GM13977 (cell line): ENCODE results near the gene RPAIN.
"Not testable (repeated sequence)": the region's sequence is repeated elsewhere in the genome, so short reads cannot be mapped to it uniquely, and the experiment has no call there.

ENCODE experiments used
- DNase-seq: peaks from one replicate; pipeline ENCODE4 v3.0.0; 2012; ENCODE audit warnings: low spot score
- in situ Hi-C: fragments of 300-500 bp; cut with MboI; formaldehyde crosslinking; loops from one replicate; pipeline ENCODE4 v1.12.0; 2022; ENCODE audit warnings: low sequenced_read_pairs, low pct_unique_long_range_greater_than_20kb, mixed read lengths, inconsistent platforms; ENCODE audit not compliant: unreplicated experiment
- TF ChIP-seq, protein P1 (sequence below): IDR thresholded peaks from 2 replicates; pipeline ENCODE4 v1.5.1; 2012; ENCODE audit warnings: mild to moderate bottlenecking, control low read depth; ENCODE audit not compliant: insufficient read depth; ENCODE audit errors: extremely low read depth, missing control alignments

Gene RPAIN

DNA sequence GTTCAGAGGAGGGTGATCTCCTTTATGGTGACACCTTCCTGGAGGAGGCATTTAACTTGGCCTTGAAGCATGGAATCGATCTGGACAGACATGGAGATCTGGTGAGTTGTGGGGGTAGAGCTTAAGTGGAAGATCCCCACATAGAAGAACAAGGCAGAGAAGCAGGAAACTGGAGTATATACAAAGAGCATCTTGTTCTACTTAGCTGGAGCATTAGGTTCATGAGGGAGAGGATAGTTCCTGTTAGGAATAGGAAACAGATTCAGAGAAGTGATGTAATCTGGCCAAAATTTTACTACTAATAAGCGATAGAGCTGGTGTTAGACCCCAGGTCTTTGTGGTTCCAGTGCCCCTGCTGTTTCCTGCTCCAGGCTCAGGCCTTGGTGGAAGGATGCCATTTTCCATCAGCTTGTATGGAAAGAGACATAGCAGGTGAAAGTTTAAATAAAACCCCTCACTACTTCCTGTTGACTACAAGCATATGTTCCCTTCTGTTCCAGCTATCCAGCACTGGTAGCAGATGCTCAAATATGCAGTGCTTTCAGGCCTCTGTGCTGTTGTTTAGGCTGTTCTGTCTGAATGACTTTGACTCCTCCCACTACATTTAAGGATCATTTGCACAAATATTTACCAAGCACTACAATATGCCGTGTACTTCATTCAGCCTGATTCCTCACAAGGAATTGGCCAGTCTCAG is 9.4 kb downstream of the RPAIN start:
- no peak for DNase-seq
- TF ChIP-seq, protein P1, sequence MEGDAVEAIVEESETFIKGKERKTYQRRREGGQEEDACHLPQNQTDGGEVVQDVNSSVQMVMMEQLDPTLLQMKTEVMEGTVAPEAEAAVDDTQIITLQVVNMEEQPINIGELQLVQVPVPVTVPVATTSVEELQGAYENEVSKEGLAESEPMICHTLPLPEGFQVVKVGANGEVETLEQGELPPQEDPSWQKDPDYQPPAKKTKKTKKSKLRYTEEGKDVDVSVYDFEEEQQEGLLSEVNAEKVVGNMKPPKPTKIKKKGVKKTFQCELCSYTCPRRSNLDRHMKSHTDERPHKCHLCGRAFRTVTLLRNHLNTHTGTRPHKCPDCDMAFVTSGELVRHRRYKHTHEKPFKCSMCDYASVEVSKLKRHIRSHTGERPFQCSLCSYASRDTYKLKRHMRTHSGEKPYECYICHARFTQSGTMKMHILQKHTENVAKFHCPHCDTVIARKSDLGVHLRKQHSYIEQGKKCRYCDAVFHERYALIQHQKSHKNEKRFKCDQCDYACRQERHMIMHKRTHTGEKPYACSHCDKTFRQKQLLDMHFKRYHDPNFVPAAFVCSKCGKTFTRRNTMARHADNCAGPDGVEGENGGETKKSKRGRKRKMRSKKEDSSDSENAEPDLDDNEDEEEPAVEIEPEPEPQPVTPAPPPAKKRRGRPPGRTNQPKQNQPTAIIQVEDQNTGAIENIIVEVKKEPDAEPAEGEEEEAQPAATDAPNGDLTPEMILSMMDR, result no peak
- in situ Hi-C loops, result no loop called here

DNA sequence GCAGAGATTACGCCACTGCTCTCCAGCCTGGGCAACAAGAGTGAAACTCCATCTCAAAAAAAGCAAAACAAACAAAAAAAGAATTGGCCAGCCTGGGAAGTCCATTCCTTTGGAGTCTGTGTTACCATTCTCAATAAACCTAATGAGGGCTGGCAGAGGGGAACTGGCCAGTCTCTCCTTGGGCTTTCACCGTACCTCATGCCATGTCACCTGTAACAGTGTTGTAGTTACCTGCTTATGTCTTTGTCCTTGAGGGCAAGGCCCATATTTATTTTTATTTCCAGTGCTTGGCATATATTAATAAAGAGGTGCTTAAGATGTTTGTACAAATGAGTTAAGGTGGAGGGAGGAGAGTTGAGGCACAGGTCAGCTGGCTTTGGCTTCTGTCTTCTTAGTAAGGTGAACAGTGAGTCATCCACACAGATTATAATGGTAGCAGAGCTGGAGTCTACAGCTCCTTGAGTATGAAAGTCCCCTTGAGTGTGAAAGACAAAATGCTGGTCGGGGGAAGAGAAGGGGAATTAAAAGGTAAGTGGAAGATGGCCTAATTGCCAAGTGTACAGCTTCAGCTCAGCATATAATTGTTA is 10.5 kb downstream of the RPAIN start:
- TF ChIP-seq, protein P1, result no peak
- DNase-seq, result no peak
- in situ Hi-C loops, result no loop called here

DNA sequence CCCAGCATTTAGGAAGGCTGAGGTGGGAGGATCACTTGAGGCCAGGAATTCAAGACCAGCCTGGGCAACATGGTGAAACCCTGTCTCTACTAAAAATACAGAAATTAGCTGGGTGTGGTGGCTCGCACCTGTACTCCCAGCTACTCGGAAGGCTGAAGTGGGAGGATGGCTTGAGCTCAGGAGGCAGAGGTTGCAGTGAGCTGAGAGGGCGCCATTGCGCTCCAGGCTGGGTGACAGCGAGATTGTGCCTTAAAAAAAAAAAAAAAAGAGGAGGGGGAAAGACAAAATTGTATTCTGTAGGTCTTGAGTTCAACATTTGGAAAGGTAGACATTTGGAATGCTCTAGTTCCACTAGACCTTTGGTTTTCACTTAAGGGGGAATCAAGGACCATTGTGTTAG is 11.3 kb downstream of the RPAIN start:
- TF ChIP-seq, protein P1, result peak; percentile 22
- in situ Hi-C loops, DNase-seq: not testable (repeated sequence)

DNA sequence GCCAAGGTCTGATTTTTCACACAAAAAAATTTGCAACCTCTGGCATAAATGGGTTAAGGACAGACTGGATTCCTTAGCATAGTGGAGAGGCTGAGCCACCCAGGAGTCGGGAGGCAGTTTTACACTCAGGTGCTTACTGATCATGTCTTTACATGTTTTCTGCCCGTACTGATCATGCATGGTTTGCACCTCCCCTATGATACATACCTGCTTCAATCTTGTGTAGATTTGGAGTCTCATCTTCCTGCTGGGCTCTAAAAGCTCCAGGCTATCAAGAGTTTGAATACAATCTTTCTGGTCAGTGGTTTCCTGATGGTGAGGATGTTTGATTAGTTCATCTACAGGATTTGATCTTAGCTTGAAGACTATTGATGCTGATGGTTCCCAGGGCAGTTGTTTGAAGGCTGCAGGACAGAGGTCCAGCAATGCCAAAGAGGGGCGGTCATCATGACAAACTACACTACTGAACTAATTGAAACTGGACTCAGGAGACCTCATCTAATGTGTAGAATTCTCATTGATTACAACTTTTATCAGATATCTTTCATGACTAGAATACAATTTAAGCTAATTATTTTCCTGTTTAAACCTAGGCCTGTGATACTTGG is 12.1 kb downstream of the RPAIN start:
- in situ Hi-C loops, result no loop called here
- TF ChIP-seq, protein P1, result no peak
- no peak for DNase-seq

DNA sequence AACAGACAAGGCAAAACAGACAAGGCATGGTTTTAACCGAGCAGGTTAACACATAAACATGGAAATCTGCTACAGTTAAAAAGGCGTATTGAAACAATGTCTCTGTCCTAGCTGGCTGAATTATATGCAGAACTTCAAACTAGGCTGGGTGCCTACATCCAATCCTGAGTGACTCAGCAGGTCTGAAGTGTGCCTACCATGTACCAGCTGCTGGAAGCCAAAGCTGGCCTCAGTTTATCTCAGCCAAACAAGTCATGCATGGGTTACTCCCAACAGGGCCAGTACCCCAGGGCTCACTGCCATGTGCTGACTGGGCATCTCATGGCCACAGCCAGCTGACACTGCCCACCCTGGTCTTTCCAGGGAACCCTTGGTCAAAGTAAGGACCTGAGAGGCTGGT is 15.0 kb downstream of the RPAIN start:
- in situ Hi-C loops, result no loop called here
- TF ChIP-seq, protein P1, result no peak
- no peak for DNase-seq

DNA sequence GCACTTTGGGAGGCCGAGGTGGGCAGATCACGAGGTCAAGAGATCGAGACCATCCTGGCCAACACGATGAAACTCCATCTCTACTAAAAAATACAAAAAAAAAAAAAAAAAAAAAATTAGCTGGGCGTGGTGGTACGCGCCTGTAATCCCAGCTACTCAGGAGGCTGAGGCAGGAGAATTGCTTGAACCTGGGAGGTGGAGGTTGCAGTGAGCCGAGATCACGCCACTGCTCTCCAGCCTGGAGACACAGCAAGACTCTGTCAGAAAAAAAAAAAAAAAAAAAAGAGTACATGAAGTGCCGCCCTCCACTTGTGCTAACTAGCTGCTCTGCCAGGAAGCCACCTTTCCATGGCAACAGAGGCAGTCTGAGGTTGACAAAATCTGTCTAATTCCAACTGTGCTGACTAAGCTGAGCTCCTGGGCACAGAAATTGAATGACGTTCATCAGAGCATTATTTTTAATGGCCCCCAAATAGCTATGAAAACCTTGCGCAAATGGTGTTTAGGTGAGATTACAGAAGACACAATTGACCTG is 15.9 kb downstream of the RPAIN start:
- DNase-seq, in situ Hi-C loops: not testable (repeated sequence)
